ENCODE data around the gene VPS35L. TPM values are rescaled to one million over a fixed set of nuclear protein-coding genes. Genes with fewer than 3 reads are reported as not detected.
"Not testable (repeated sequence)": the region's sequence is repeated elsewhere in the genome, so short reads cannot be mapped to it uniquely, and the experiment has no call there.

VPS35L gene
- total and polyA plus RNA-seq, 4 donors: 27.4 to 65.4 (median 47.1) TPM

GRCh38 chr16:19713697-19714096 is 158.2 kb downstream of the VPS35L start:
- ATAC-seq (ENCODE audit: insufficient read depth, low FRiP score): no peak
- no peak overlapping the region for H3K27ac ChIP-seq (ENCODE audit: low read depth in 1 of 2, low read length in 1 of 2)
- H3K36me3 ChIP-seq (ENCODE audit: control insufficient read depth in 4 of 4, insufficient read depth in 4 of 4, low read length in 4 of 4): peaks cover 7 to 42% (median 17%) of the 10 kb centered on the region in 4 donors
- peaks cover 0 to 10% (median 5%) of the 10 kb centered on the region in 5 donors for H3K4me1 ChIP-seq (ENCODE audit: control insufficient read depth in 5 of 5, insufficient read depth in 5 of 5, low read length in 5 of 5)
- no peaks in the 10 kb centered on the region for H3K9me3 ChIP-seq (ENCODE audit: control insufficient read depth in 4 of 4, insufficient read depth in 3 of 4, low read length in 3 of 4)
- WGBS, 2 donors: 93 to 95% methylated on average over 6 of the region's 6 CpGs
- H3K9ac ChIP-seq (ENCODE audit: insufficient read depth in 1 of 2, low read length in 2 of 2): no peak overlapping the region
- no peak for DNase-seq
- no peak for TF ChIP-seq CTCF (IDR thresholded peaks at IDR 0.05; ENCODE audit: control extremely low read depth, extremely low read depth)
- no peaks in the 10 kb centered on the region for H3K27me3 ChIP-seq (ENCODE audit: control insufficient read depth in 3 of 3, insufficient read depth in 3 of 3, low read length in 2 of 3)
- H3K4me3 ChIP-seq: no peak overlapping the region

- H3K4me1 ChIP-seq (ENCODE audit: control insufficient read depth in 5 of 5, insufficient read depth in 5 of 5, low read length in 5 of 5): peaks cover 1 to 20% (median 12%) of the 10 kb centered on the region in 5 donors
- H3K27ac ChIP-seq (ENCODE audit: low read depth in 1 of 2, low read length in 1 of 2): no peak overlapping the region
- no peak for TF ChIP-seq CTCF (IDR thresholded peaks at IDR 0.05; ENCODE audit: control extremely low read depth, extremely low read depth)
- DNase-seq (no peak), ATAC-seq (ENCODE audit: insufficient read depth, low FRiP score) (no peak)
- H3K9ac ChIP-seq (ENCODE audit: insufficient read depth in 1 of 2, low read length in 2 of 2): no peak overlapping the region
- 88 to 90% methylated on average over 5 of the region's 5 CpGs for WGBS, 2 donors
- peak overlapping the region; percentile 8 for H3K4me3 ChIP-seq
- H3K9me3 ChIP-seq (ENCODE audit: control insufficient read depth in 4 of 4, insufficient read depth in 3 of 4, low read length in 3 of 4): no peaks in the 10 kb centered on the region
- H3K36me3 ChIP-seq (ENCODE audit: control insufficient read depth in 4 of 4, insufficient read depth in 4 of 4, low read length in 4 of 4): peaks cover 7 to 24% (median 12%) of the 10 kb centered on the region in 4 donors
- no peaks in the 10 kb centered on the region for H3K27me3 ChIP-seq (ENCODE audit: control insufficient read depth in 3 of 3, insufficient read depth in 3 of 3, low read length in 2 of 3)
Measured at GRCh38 chr16:19715566-19715965, 160.1 kb downstream of the VPS35L start.

GRCh38 chr16:19716183-19716582 is 160.7 kb downstream of the VPS35L start:
- no peak for TF ChIP-seq CTCF (IDR thresholded peaks at IDR 0.05; ENCODE audit: control extremely low read depth, extremely low read depth)
- WGBS, 2 donors: 75 to 83% methylated on average over 1 of the region's 1 CpG
- DNase-seq (no peak), ATAC-seq (ENCODE audit: insufficient read depth, low FRiP score) (no peak)
- Histone ChIP-seq H3K36me3 (ENCODE audit: control insufficient read depth in 4 of 4, insufficient read depth in 4 of 4, low read length in 4 of 4) (peaks cover 7 to 20% (median 10%) of the 10 kb centered on the region in 4 donors), H3K27me3 (ENCODE audit: control insufficient read depth in 3 of 3, insufficient read depth in 3 of 3, low read length in 2 of 3) (no peaks in the 10 kb centered on the region), H3K9ac (ENCODE audit: insufficient read depth in 1 of 2, low read length in 2 of 2) (no peak overlapping the region), H3K9me3 (ENCODE audit: control insufficient read depth in 4 of 4, insufficient read depth in 3 of 4, low read length in 3 of 4) (no peaks in the 10 kb centered on the region), H3K4me1 (ENCODE audit: control insufficient read depth in 5 of 5, insufficient read depth in 5 of 5, low read length in 5 of 5) (peaks cover 1 to 20% (median 14%) of the 10 kb centered on the region in 5 donors), H3K27ac (ENCODE audit: low read depth in 1 of 2, low read length in 1 of 2) (no peak overlapping the region), H3K4me3 (no peak overlapping the region)

GRCh38 chr16:19716728-19717127 is 161.2 kb downstream of the VPS35L start:
- H3K27ac ChIP-seq (ENCODE audit: low read depth in 1 of 2, low read length in 1 of 2); H3K27me3 ChIP-seq (ENCODE audit: control insufficient read depth in 3 of 3, insufficient read depth in 3 of 3, low read length in 2 of 3); DNase-seq; H3K9ac ChIP-seq (ENCODE audit: insufficient read depth in 1 of 2, low read length in 2 of 2); H3K9me3 ChIP-seq (ENCODE audit: control insufficient read depth in 4 of 4, insufficient read depth in 3 of 4, low read length in 3 of 4); H3K4me3 ChIP-seq; ATAC-seq (ENCODE audit: insufficient read depth, low FRiP score): not testable (repeated sequence)
- Histone ChIP-seq H3K4me1 (ENCODE audit: control insufficient read depth in 5 of 5, insufficient read depth in 5 of 5, low read length in 5 of 5) (peaks cover 1 to 20% (median 14%) of the 10 kb centered on the region in 5 donors), H3K36me3 (ENCODE audit: control insufficient read depth in 4 of 4, insufficient read depth in 4 of 4, low read length in 4 of 4) (peaks cover 7 to 16% (median 10%) of the 10 kb centered on the region in 4 donors)
- WGBS, 2 donors: 55 to 69% methylated on average over 11 of the region's 11 CpGs
